ENCODE data around the gene DAP. TPM values are rescaled to one million over a fixed set of nuclear protein-coding genes. Genes with fewer than 3 reads are reported as not detected.

DAP gene
- total and polyA plus RNA-seq, 10 of the 15 experiments (the other 5 are each of a cell fraction or from before 2014, with no cell fraction given): 12.9 to 130 (median 49.9) TPM

DNA sequence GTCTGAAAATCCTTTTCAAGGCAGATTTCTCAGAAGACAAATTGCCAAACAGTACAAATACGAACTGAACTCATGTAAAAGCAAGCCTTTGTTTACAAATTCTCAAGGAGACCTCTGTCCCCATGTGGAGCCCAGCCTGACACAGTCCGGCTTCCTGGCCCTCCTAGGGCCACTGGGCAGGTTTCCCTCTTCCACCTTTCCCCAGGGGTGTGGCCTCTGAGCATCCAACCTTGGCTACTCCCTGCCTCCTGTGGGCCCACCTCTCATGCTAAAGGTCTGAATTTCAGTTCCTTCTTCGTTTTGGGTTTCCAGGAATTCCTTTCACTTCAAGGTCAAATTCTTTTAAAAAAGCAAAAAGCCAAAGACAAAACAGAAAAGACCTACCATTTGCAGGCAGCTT, 10.1 kb downstream of the DAP start:
- Histone ChIP-seq H2AFZ (ENCODE audit: control insufficient read depth, low read depth, low read length) (no peak overlapping the region), H3K4me3 (no peak overlapping the region), H3K4me2 (ENCODE audit: control insufficient read depth, insufficient read depth) (no peak overlapping the region), H3K9me3 (replicated peaks; ENCODE audit: control insufficient read depth, insufficient read depth, low read length) (no peaks in the 10 kb centered on the region), H3K36me3 (ENCODE audit: control insufficient read depth in 2 of 2, insufficient read depth in 2 of 2, low read length in 1 of 2) (peaks cover 13 to 34% of the 10 kb centered on the region in 2 experiments), H3K27ac (ENCODE audit: control insufficient read depth, insufficient read depth) (no peak overlapping the region), H3K27me3 (replicated peaks in 1 of 2; ENCODE audit: control insufficient read depth in 2 of 2, insufficient read depth in 2 of 2, low read length in 1 of 2) (no peaks in the 10 kb centered on the region), H3K9ac (ENCODE audit: control insufficient read depth, insufficient read depth, low read length) (no peak overlapping the region), H3K79me2 (ENCODE audit: control insufficient read depth, insufficient read depth, low read length) (peaks cover 43% of the 10 kb centered on the region), H3K4me1 (ENCODE audit: control insufficient read depth, insufficient read depth, low read length) (peaks cover 8% of the 10 kb centered on the region), H4K20me1 (ENCODE audit: control insufficient read depth, insufficient read depth) (peaks cover 2% of the 10 kb centered on the region)
- 35% methylated on average over 3 of the region's 3 CpGs for WGBS (ENCODE audit: insufficient coverage, insufficient replicate concordance, low lambda C conversion rate, missing lambda C conversion rate)
- TSS peak; percentile 21 for BruUV-seq (replicated peaks)
- intact Hi-C loops (cut with micrococcal nuclease; ENCODE audit: unreplicated experiment): loop anchor here (10.0 kb wide), 1 partner anchor 296 kb away; no protein-coding TSS in a partner anchor
- SMC1A ChIA-PET (ENCODE audit: uncharacterized antibody, unreplicated experiment): interaction anchor here (1.7 kb wide), 1 partner anchor 13 kb away, joined by 4 read pairs; no protein-coding TSS in a partner anchor
- RAD21 ChIA-PET (ENCODE audit: unreplicated experiment): no interaction called here
- ATAC-seq (no peak), DNase-seq (ENCODE audit: low read depth, low spot score) (no peak), FAIRE-seq (no peak)
- POLR2A ChIA-PET: no interaction called here
- in situ Hi-C loops (cut with MboI): no loop called here
- 0 out of 2 replicates have a peak, but pooled peaks have one; percentile 9 for TF ChIP-seq SPI1 (IDR thresholded peaks at IDR 0.05; ENCODE audit: borderline replicate concordance, insufficient read depth, low read depth, low read length)
- no peak for TF ChIP-seq SP1 (IDR thresholded peaks at IDR 0.05; ENCODE audit: low read depth, low read length)
- CTCF ChIA-PET: interaction anchor here (1.5 kb wide), 1 partner anchor 16 kb away, joined by 4 read pairs; no protein-coding TSS in a partner anchor

DNA sequence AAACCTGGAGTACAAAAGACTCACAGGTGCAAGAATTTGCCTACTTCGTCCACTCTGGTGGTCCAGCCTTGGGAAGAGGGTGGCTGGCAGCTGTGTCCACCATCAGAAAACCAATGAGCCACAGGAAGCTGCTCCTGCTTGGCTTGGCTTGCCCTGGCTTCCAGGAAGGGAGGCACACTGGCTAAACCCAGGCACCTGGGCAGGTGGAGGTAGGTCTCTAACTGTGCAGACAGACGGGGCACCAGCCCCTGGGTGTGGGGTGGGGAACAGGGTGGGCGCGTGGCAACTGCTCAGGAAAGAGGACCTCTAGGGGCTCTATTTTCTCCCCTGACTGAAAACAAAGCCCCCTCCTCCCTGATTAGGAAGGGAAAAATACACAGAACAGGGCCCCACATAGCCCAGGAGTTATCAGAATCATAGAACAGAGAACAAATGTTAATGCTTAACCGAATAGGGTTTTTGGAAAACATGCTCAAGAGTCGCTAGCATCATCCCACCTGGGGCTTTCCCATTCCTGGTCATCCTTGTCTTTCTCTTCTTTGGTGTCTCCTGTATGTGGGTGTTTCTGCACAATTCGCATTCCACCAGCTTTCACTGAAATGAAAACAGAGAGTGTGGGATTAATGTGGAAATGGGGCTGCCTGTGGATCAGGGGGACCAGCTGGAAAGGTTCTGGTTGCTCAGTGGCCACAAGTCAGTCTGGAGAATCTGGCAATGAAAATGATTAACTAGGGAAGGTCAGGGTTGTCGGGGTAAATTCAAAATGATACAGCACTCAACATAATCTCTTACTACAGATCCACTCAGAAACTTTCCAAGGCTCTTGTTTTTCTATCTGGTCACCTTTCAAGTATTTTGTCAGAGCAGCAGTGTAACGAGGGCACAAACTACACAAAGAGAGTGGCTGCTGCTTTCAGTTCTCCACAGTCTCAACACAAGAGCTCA, 13.1 kb downstream of the DAP start:
- ChIA-PET SMC1A (ENCODE audit: uncharacterized antibody, unreplicated experiment) (interaction anchor here (0.8 to 1.7 kb wide), 4 partner anchors 8 to 64 kb away, joined by 3 to 5 read pairs (median 3); no protein-coding TSS in a partner anchor), CTCF (interaction anchor here (1.2 to 1.6 kb wide), 2 partner anchors 10 to 46 kb away, joined by 3 to 6 read pairs; no protein-coding TSS in a partner anchor)
- no peak for TF ChIP-seq HDAC6 (IDR thresholded peaks at IDR 0.05; ENCODE audit: unreplicated experiment)
- no peak for TF ChIP-seq FOXM1 (IDR thresholded peaks at IDR 0.05; ENCODE audit: low read depth, low read length)
- no peak for TF ChIP-seq BCLAF1 (IDR thresholded peaks at IDR 0.05)
- TF ChIP-seq NFYB (IDR thresholded peaks at IDR 0.05; ENCODE audit: insufficient read depth, low read depth, low read length): no peak
- TF ChIP-seq MLLT1 (IDR thresholded peaks at IDR 0.05): no peak
- TF ChIP-seq EGR1 (IDR thresholded peaks at IDR 0.05; ENCODE audit: borderline replicate concordance in 1 of 2, low read depth in 2 of 2, low read length in 2 of 2): no peak
- no peak for TF ChIP-seq HDGF (IDR thresholded peaks at IDR 0.05)
- TF ChIP-seq ZNF217 (IDR thresholded peaks at IDR 0.05): no peak
- TF ChIP-seq GABPA (IDR thresholded peaks at IDR 0.05; ENCODE audit: low read depth): no peak

More for the DNA sequence above, 13.1 kb downstream of the DAP start:
- DNase-seq (ENCODE audit: low read depth, low spot score) (no peak), FAIRE-seq (no peak), ATAC-seq (peak; percentile 73)
- Histone ChIP-seq H3K9ac (ENCODE audit: control insufficient read depth, insufficient read depth, low read length) (no peak overlapping the region), H3K27me3 (replicated peaks in 1 of 2; ENCODE audit: control insufficient read depth in 2 of 2, insufficient read depth in 2 of 2, low read length in 1 of 2) (no peaks in the 10 kb centered on the region), H3K4me3 (no peak overlapping the region), H3K36me3 (ENCODE audit: control insufficient read depth in 2 of 2, insufficient read depth in 2 of 2, low read length in 1 of 2) (peaks cover 15 to 37% of the 10 kb centered on the region in 2 experiments), H3K4me2 (ENCODE audit: control insufficient read depth, insufficient read depth) (no peak overlapping the region), H3K79me2 (ENCODE audit: control insufficient read depth, insufficient read depth, low read length) (peaks cover 16% of the 10 kb centered on the region), H3K9me3 (replicated peaks; ENCODE audit: control insufficient read depth, insufficient read depth, low read length) (no peaks in the 10 kb centered on the region; the same call in 2 of the 3 replicates), H3K4me1 (ENCODE audit: control insufficient read depth, insufficient read depth, low read length) (peaks cover 6% of the 10 kb centered on the region), H2AFZ (ENCODE audit: control insufficient read depth, low read depth, low read length) (no peak overlapping the region), H3K27ac (ENCODE audit: control insufficient read depth, insufficient read depth) (no peak overlapping the region), H4K20me1 (ENCODE audit: control insufficient read depth, insufficient read depth) (peaks cover 5% of the 10 kb centered on the region)
- in situ Hi-C loops (cut with MboI): no loop called here
- ChIA-PET RAD21 (ENCODE audit: unreplicated experiment) (no interaction called here), POLR2A (no interaction called here)
- intact Hi-C loops (cut with micrococcal nuclease; ENCODE audit: unreplicated experiment): no loop called here
- 70% methylated on average over 9 of the region's 9 CpGs for WGBS (ENCODE audit: insufficient coverage, insufficient replicate concordance, low lambda C conversion rate, missing lambda C conversion rate)
- no TSS peak for BruUV-seq (replicated peaks)

All from GM12878 (cell line).